ENCODE measurements around the gene MGAT3. TPM values are rescaled to one million over a fixed set of nuclear protein-coding genes. Genes with fewer than 3 reads are reported as not detected.
A peak's percentile ranks its signal among the peaks of the same experiment; 100 is the strongest.

MGAT3 gene
- total RNA-seq, 1 donor from 2014 or later, result 43.6 TPM

DNA sequence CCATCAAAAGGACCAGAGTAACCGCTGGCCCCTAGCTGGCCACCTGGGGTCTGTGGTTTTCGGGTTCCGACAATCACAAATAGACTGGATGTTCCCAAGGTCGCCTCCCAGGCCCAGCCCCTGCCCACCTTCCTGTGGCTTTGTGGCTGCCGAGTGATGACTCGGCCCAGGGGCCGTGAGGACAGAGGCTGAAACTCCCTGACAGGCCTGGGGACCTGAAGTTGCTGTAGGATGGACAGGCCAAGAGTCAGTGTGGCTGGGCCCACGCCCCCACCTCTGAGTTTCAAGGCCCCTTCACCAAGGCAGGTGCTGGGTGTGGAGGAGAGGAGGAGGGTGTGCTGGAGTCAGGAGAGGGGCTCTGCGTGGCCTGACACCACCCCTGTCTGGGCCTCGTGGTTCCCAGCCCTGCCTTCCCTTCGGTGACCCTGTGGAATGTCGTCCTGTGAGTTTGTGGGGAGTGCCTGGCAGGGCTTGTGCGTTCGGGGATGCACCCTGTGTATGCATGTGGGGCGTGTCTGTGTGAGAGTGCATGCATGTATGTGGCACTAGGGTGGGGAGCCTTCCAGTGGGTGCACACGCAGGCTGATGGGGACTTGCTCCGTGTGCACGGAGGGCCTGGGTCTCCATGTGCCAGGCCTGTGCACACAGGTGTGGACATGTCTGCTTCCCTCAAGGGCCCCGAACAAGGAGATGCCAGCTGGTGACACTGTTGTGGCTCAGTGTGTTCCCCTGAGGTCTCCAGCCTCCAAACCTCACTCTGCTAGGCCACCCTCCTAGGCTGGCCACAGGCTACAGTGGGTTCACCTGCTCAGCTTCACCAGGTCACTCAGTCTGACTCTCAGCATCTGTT is 8.4 kb upstream of the MGAT3 start:
- no peak for DNase-seq (ENCODE audit: low spot score in 2 of 2, unreplicated experiment in 2 of 2)
- no peak overlapping the region for H3K4me3 Mint-ChIP-seq
- TF ChIP-seq, protein P1, sequence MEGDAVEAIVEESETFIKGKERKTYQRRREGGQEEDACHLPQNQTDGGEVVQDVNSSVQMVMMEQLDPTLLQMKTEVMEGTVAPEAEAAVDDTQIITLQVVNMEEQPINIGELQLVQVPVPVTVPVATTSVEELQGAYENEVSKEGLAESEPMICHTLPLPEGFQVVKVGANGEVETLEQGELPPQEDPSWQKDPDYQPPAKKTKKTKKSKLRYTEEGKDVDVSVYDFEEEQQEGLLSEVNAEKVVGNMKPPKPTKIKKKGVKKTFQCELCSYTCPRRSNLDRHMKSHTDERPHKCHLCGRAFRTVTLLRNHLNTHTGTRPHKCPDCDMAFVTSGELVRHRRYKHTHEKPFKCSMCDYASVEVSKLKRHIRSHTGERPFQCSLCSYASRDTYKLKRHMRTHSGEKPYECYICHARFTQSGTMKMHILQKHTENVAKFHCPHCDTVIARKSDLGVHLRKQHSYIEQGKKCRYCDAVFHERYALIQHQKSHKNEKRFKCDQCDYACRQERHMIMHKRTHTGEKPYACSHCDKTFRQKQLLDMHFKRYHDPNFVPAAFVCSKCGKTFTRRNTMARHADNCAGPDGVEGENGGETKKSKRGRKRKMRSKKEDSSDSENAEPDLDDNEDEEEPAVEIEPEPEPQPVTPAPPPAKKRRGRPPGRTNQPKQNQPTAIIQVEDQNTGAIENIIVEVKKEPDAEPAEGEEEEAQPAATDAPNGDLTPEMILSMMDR (IDR thresholded peaks at IDR 0.05; ENCODE audit: unreplicated experiment), result no peak
- H3K27ac Mint-ChIP-seq, result peak overlapping the region; percentile 93
- H3K4me1 Mint-ChIP-seq, result peaks cover 47% of the 10 kb centered on the region
- H3K9me3 Mint-ChIP-seq, result no peaks in the 10 kb centered on the region
- H3K27me3 Mint-ChIP-seq (ENCODE audit: low read depth), result no peaks in the 10 kb centered on the region
- no peaks in the 10 kb centered on the region for H3K36me3 Mint-ChIP-seq

DNA sequence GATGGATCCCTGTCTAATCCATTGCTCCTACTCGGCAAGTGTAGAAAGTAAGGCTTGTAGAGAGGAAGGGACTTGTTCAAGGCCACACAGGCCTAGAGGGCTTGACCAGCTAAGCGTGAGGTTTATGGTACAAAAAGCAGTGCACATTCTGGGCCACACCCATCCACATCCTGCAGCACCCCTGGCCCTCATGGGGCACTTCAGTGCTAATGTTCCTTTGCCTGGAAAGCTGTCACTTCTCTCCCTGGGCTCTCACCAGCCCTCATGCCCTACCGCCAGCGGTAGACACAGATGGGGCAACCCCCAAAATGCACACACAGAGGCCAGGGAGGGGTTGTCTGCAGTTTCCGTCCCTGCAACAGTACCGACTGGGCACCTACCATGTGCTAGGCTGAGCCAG is 7.1 kb upstream of the MGAT3 start:
- no peak overlapping the region for H3K27ac Mint-ChIP-seq
- no peak overlapping the region for H3K4me3 Mint-ChIP-seq
- H3K9me3 Mint-ChIP-seq, result no peaks in the 10 kb centered on the region
- TF ChIP-seq, protein P1 (IDR thresholded peaks at IDR 0.05; ENCODE audit: unreplicated experiment), result no peak
- H3K4me1 Mint-ChIP-seq, result peaks cover 58% of the 10 kb centered on the region
- DNase-seq (ENCODE audit: low spot score in 2 of 2, unreplicated experiment in 2 of 2), result no peak
- H3K36me3 Mint-ChIP-seq, result no peaks in the 10 kb centered on the region
- no peaks in the 10 kb centered on the region for H3K27me3 Mint-ChIP-seq (ENCODE audit: low read depth)

DNA sequence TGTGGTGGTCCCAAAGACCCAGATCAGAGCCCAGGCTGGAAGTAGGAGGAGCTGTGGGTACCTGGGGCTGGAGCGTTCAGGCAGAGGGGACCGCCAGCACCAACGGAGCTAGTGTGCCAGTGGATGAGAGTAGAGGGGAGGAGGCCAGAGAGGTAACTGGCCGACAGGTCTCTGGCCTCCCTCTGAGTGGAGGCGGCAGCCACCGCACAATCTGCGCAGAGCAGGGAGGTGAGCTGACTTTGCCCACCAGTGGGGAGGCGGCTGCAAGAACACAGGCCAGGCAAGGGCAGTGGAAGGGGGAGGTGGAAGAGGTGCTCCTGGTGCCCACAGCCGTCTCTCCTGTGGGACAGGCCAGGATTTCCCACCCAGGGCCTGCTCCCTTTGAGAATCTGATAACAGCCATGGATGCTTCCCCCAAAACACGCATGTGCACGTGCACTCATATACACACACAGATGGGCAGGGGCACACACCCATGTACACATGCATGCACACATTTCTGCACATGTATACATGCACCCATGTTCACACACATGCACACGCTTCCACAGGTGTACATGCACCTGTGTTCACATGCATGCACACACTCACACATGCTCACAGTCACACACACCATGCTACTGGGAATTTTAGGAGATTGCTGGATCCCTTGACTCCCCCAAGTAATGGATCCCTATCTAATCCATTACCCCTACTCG is 6.4 kb upstream of the MGAT3 start:
- TF ChIP-seq, protein P1 (IDR thresholded peaks at IDR 0.05; ENCODE audit: unreplicated experiment), result no peak
- Mint-ChIP-seq H3K4me1 (peaks cover 61% of the 10 kb centered on the region), H3K36me3 (no peaks in the 10 kb centered on the region), H3K9me3 (no peaks in the 10 kb centered on the region), H3K4me3 (no peak overlapping the region), H3K27ac (peak overlapping the region; percentile 71), H3K27me3 (ENCODE audit: low read depth) (no peaks in the 10 kb centered on the region)
- DNase-seq (ENCODE audit: low spot score in 2 of 2, unreplicated experiment in 2 of 2), result no peak

DNA sequence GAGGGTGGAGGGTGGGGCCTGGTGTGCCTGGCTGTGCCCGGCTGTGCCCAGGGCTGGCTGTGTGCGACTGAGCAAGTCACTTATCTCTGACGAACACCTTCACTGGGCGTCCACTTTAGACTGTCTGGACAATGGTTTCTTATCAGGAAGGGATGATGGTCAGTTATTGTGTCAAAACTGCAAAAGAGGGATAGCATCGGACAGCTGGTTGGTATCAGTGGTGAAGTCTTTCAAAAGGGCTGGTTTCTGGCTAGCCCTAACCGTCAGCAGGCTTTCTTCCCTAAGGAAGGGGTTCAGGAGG is 4.1 kb upstream of the MGAT3 start:
- no peaks in the 10 kb centered on the region for H3K27me3 Mint-ChIP-seq (ENCODE audit: low read depth)
- no peaks in the 10 kb centered on the region for H3K36me3 Mint-ChIP-seq
- H3K9me3 Mint-ChIP-seq, result no peaks in the 10 kb centered on the region

DNA sequence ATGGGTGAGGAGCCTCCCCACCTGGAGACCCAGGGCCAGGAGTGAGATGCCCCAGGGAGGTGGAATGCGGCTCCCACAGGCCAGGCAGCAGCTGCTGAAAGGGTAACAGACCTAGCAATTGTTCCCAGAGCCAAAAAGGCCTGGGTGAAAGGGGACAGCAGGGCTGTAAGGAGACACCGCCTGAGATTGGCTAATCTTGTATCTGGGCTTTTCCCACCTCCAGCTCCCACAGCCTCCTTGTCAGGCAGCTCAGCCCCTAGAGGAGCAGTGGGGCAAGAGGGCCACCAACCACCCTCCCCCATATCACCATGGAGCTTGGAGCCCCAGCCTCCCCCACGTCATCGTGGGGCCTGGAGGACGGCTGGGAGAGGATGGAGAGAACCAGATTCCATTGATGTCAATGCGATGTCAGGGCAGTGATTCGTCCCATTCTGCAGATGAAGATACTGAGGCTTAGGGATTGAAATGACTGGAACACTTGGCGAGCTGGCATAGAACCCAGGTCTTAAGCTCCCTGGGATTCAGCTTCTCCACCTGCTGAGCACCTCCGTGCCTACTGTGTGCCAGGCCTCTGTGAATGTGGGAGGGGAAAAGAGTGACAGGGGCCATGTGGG is 2.9 kb upstream of the MGAT3 start:
- no peak for DNase-seq (ENCODE audit: low spot score in 2 of 2, unreplicated experiment in 2 of 2)
- Mint-ChIP-seq H3K9me3 (no peaks in the 10 kb centered on the region), H3K4me1 (peaks cover 49% of the 10 kb centered on the region), H3K36me3 (no peaks in the 10 kb centered on the region), H3K27me3 (ENCODE audit: low read depth) (no peaks in the 10 kb centered on the region), H3K27ac (peak overlapping the region; percentile 76), H3K4me3 (peak overlapping the region; percentile 20)
- TF ChIP-seq, protein P1 (IDR thresholded peaks at IDR 0.05; ENCODE audit: unreplicated experiment), result no peak

More for the DNA sequence above, 4.1 kb upstream of the MGAT3 start:
- peaks cover 53% of the 10 kb centered on the region for H3K4me1 Mint-ChIP-seq
- TF ChIP-seq, protein P1 (IDR thresholded peaks at IDR 0.05; ENCODE audit: unreplicated experiment), result no peak
- DNase-seq (ENCODE audit: low spot score in 2 of 2, unreplicated experiment in 2 of 2), result no peak
- no peak overlapping the region for H3K4me3 Mint-ChIP-seq
- H3K27ac Mint-ChIP-seq, result peak overlapping the region; percentile 6
